Right lobe of liver (tissue), 4 donors: ENCODE data around the gene RIOK3.

Source experiments
- POLR2A ChIP-seq: fragments of 450-650 bp; IDR thresholded peaks from one replicate; pipeline ENCODE4 v1.6.1; 2017; ENCODE audit warnings: antibody characterized with exemption, mild to moderate bottlenecking
- TF ChIP-seq, protein P1 (sequence below), 4 donors: fragments of 200-600 bp in 3 of 4; fragments of 450-650 bp in 1 of 4; IDR thresholded peaks; one replicate each; pipeline versions ENCODE4 v1.5.1 to v1.8.0; 2016 to 2022; ENCODE audit warnings: antibody characterized with exemption in 4 of 4, mild to moderate bottlenecking in 2 of 4
- donor health status: DM: no; HTN: no; CAD: no.
- donor health status: DM: no; HTN: no; CAD: no.
- donor health status: DM: no; HTN: yes; CAD: no.

DNA sequence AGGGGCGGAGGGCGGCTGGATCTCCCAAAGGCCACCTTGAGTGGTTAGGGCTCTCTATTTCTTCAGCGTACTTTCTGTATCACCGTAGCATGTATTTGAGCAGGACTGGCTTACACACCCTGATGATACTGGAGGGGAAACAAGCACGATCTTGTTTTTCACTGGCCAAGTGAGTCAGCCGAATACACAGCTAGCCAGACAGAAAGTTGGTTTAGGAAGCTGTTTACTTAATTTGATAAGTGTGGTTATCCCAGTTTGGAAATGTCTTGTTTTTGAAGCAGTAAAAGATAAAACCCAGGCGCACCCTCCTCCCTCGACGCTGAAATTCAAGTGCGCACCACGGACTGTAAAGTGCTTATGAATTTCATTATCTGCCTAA, 582 bp downstream of the RIOK3 start:
- TF ChIP-seq, protein P1, sequence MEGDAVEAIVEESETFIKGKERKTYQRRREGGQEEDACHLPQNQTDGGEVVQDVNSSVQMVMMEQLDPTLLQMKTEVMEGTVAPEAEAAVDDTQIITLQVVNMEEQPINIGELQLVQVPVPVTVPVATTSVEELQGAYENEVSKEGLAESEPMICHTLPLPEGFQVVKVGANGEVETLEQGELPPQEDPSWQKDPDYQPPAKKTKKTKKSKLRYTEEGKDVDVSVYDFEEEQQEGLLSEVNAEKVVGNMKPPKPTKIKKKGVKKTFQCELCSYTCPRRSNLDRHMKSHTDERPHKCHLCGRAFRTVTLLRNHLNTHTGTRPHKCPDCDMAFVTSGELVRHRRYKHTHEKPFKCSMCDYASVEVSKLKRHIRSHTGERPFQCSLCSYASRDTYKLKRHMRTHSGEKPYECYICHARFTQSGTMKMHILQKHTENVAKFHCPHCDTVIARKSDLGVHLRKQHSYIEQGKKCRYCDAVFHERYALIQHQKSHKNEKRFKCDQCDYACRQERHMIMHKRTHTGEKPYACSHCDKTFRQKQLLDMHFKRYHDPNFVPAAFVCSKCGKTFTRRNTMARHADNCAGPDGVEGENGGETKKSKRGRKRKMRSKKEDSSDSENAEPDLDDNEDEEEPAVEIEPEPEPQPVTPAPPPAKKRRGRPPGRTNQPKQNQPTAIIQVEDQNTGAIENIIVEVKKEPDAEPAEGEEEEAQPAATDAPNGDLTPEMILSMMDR (IDR thresholded peaks at IDR 0.05): no peak
- TF ChIP-seq POLR2A: no peak
